Activated T-helper 9 cell treated with anti-CD3 and anti-CD28 coated beads, Interleukin-2, amount 50 U/mL, for 16 hours (primary cell): ENCODE results near the gene CDKN2B-AS1.
"Not testable (repeated sequence)": the region's sequence is repeated elsewhere in the genome, so short reads cannot be mapped to it uniquely, and the experiment has no call there.

Experiments
- DNase-seq: peaks from one replicate; pipeline ENCODE4 v3.0.0-alpha.2; 2020; ENCODE audit warnings: low read depth

CDKN2B-AS1 gene

GRCh38 chr9:21994556-21995005 lies at the start of gene CDKN2B-AS1:
Gene CDKN2B-AS1, plus strand, starts transcription at chr9:21994791.
- DNase-seq = no peak

GRCh38 chr9:21945606-21946005 lies 49.0 kb upstream of the CDKN2B-AS1 start:
- no peak for DNase-seq

GRCh38 chr9:21958833-21959232 lies 35.8 kb upstream of the CDKN2B-AS1 start:
- DNase-seq = no peak

GRCh38 chr9:21959268-21959667 lies 35.3 kb upstream of the CDKN2B-AS1 start:
- not testable (repeated sequence) for DNase-seq

GRCh38 chr9:21961569-21961968 lies 33.0 kb upstream of the CDKN2B-AS1 start:
- no peak for DNase-seq

- peak; percentile 49 for DNase-seq
Measured at GRCh38 chr9:21964925-21965385, 29.6 kb upstream of the CDKN2B-AS1 start.

GRCh38 chr9:21965401-21965951 lies 29.1 kb upstream of the CDKN2B-AS1 start:
- DNase-seq = no peak

GRCh38 chr9:21966140-21966851 lies 28.3 kb upstream of the CDKN2B-AS1 start:
- no peak for DNase-seq

GRCh38 chr9:21967169-21967568 lies 27.4 kb upstream of the CDKN2B-AS1 start:
- no peak for DNase-seq

GRCh38 chr9:21967702-21968101 lies 26.9 kb upstream of the CDKN2B-AS1 start:
- no peak for DNase-seq

GRCh38 chr9:21968331-21969010 lies 26.1 kb upstream of the CDKN2B-AS1 start:
- DNase-seq = no peak

- no peak for DNase-seq
Measured at GRCh38 chr9:21969011-21969940, 25.3 kb upstream of the CDKN2B-AS1 start.

GRCh38 chr9:21969951-21970799 lies 24.4 kb upstream of the CDKN2B-AS1 start:
- DNase-seq = no peak

GRCh38 chr9:21970800-21971640 lies 23.6 kb upstream of the CDKN2B-AS1 start:
- no peak for DNase-seq

GRCh38 chr9:21972361-21972760 lies 22.2 kb upstream of the CDKN2B-AS1 start:
- DNase-seq = no peak

- DNase-seq = no peak
Measured at GRCh38 chr9:21974343-21974721, 20.3 kb upstream of the CDKN2B-AS1 start.

GRCh38 chr9:21974722-21975409 lies 19.7 kb upstream of the CDKN2B-AS1 start:
- DNase-seq = no peak

GRCh38 chr9:21976334-21976875 lies 18.2 kb upstream of the CDKN2B-AS1 start:
- no peak for DNase-seq

GRCh38 chr9:21982391-21982790 lies 12.2 kb upstream of the CDKN2B-AS1 start:
- no peak for DNase-seq
